ENCODE data around the gene GALNT18. TPM values are rescaled to one million over a fixed set of nuclear protein-coding genes. Genes with fewer than 3 reads are reported as not detected.

GALNT18 gene
- total and polyA plus RNA-seq, 8 donors, result 2.0 to 8.9 (median 4.7) TPM

- 83 to 89% methylated on average over 6 of the region's 6 CpGs for WGBS, 2 donors
- H3K27me3 ChIP-seq, result no peaks in the 10 kb centered on the region
- no peaks in the 10 kb centered on the region for H3K36me3 ChIP-seq
- FAIRE-seq, result no peak
- H3K9me3 ChIP-seq, result no peaks in the 10 kb centered on the region
- TF ChIP-seq CTCF (IDR thresholded peaks at IDR 0.05), result no peak
- intact Hi-C loops (cut with DNase I), result no loop called here
- no peak for ATAC-seq
- H3K4me3 ChIP-seq, result no peak overlapping the region
- peaks cover 0 to 10% (median 0%) of the 10 kb centered on the region in 3 donors for H3K4me1 ChIP-seq
- no peak overlapping the region for H3K27ac ChIP-seq
- no peak for DNase-seq
Observed at GRCh38 chr11:11446967-11447366, 174.8 kb downstream of the GALNT18 start.

- TF ChIP-seq CTCF (IDR thresholded peaks at IDR 0.05), result no peak
- Histone ChIP-seq H3K4me1 (peaks cover 0 to 10% (median 3%) of the 10 kb centered on the region in 3 donors), H3K36me3 (no peaks in the 10 kb centered on the region), H3K9me3 (no peaks in the 10 kb centered on the region), H3K27ac (no peak overlapping the region), H3K4me3 (no peak overlapping the region), H3K27me3 (no peaks in the 10 kb centered on the region)
- ATAC-seq (no peak), DNase-seq (no peak), FAIRE-seq (no peak)
- WGBS, 2 donors, result 78 to 79% methylated on average over 2 of the region's 2 CpGs
- intact Hi-C loops (cut with DNase I), result no loop called here
Observed at GRCh38 chr11:11446564-11446963, 175.2 kb downstream of the GALNT18 start.

- no peak for DNase-seq
- TF ChIP-seq CTCF (IDR thresholded peaks at IDR 0.05), result no peak
- Histone ChIP-seq H3K27ac (no peak overlapping the region), H3K9me3 (no peaks in the 10 kb centered on the region), H3K4me1 (peaks cover under 1 to 9% (median 5%) of the 10 kb centered on the region in 3 donors), H3K36me3 (no peaks in the 10 kb centered on the region), H3K27me3 (no peaks in the 10 kb centered on the region), H3K4me3 (no peak overlapping the region)
- WGBS, 2 donors, result 89 to 92% methylated on average over 13 of the region's 13 CpGs
- intact Hi-C loops (cut with DNase I), result no loop called here
- ATAC-seq, result no peak
- FAIRE-seq, result no peak
Observed at GRCh38 chr11:11445441-11446185, 176.2 kb downstream of the GALNT18 start.

GRCh38 chr11:11444804-11445131 lies 177.0 kb downstream of the GALNT18 start:
- FAIRE-seq (no peak), DNase-seq (no peak), ATAC-seq (no peak)
- intact Hi-C loops (cut with DNase I), result no loop called here
- no peak overlapping the region for H3K27ac ChIP-seq
- whole genome bisulfite sequencing, 2 donors, result 52 to 53% methylated on average over 5 of the region's 5 CpGs
- H3K4me1 ChIP-seq, result peaks cover 5 to 13% (median 6%) of the 10 kb centered on the region in 3 donors
- no peak overlapping the region for H3K4me3 ChIP-seq
- no peaks in the 10 kb centered on the region for H3K9me3 ChIP-seq
- no peak for TF ChIP-seq CTCF (IDR thresholded peaks at IDR 0.05)
- H3K27me3 ChIP-seq, result no peaks in the 10 kb centered on the region
- no peaks in the 10 kb centered on the region for H3K36me3 ChIP-seq

DNA sequence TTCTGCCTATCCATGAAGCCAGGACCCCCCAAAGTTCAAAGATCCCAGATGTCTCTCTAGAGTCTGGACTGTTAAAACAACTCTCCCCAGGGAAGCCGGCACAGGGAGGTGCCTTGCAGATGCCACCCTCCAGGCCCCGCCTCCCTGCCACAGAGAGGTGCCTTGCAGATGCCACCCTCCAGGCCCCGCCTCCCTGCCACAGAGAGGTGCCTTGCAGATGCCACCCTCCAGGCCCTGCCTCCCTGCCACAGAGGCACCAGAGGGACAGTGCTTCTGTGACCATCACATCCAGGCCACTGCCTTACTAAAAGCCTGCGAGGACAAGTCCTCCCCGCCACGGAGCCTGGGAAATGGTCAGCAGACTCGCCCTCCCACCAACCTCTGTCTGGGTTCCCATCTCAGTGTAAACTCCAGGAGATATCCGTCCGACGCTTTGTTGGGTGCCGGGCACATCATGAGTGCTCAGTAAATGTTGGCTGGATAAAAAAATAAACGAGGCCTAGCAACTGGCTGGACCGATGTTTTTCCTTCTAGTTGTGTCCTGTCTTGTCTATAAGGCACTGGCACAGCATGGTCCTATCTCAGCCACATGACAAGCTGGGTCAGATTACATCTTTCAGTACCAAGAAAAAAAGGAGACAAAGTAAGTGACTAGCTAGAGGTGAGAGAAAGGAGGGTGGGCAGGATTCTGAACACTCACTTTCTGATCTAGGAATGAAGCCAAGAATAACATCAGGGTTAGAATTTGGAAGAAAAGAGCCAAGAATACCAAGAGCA lies 177.6 kb downstream of the GALNT18 start:
- peak; percentile 28 to 77 (median 67) for ATAC-seq
- no peak overlapping the region for H3K27ac ChIP-seq
- no peak for DNase-seq
- no peaks in the 10 kb centered on the region for H3K36me3 ChIP-seq
- H3K27me3 ChIP-seq, result no peaks in the 10 kb centered on the region
- intact Hi-C loops (cut with DNase I), result no loop called here
- WGBS, 2 donors, result 79 to 87% methylated on average over 13 of the region's 13 CpGs
- H3K4me3 ChIP-seq, result no peak overlapping the region
- no peak for TF ChIP-seq CTCF (IDR thresholded peaks at IDR 0.05)
- no peaks in the 10 kb centered on the region for H3K9me3 ChIP-seq
- FAIRE-seq, result no peak
- peaks cover 5 to 13% (median 6%) of the 10 kb centered on the region in 3 donors for H3K4me1 ChIP-seq

Measured in pancreas (tissue), 10 donors.